WTC11 (cell line): ENCODE measurements around the gene TATDN3.

Experiments
- AFF4 ChIP-seq: sonication (generic); formaldehyde crosslinking; IDR thresholded peaks from 2 replicates; pipeline ENCODE4 v1.8.1; 2023; ENCODE audit warnings: mild to moderate bottlenecking, missing genetic modification reagents, borderline replicate concordance
- ZNF396 ChIP-seq: fragments of 250-450 bp; sonication (Bioruptor Pico); IDR thresholded peaks from 2 replicates; pipeline ENCODE4 v1.8.0; 2021; ENCODE audit warnings: mild to moderate bottlenecking, moderate library complexity, borderline replicate concordance

GRCh38 chr1:212781225-212781624 is 10.5 kb upstream of the TATDN3 start:
- TF ChIP-seq AFF4 (CRISPR knock-in tag), result no peak
- no peak for TF ChIP-seq ZNF396 (CRISPR knock-in tag)
